Upper lobe of right lung (tissue), 1 donor: ENCODE results near the gene CRISPLD2. TPM values are rescaled to one million over a fixed set of nuclear protein-coding genes. Genes with fewer than 3 reads are reported as not detected.

Source experiments
- ATAC-seq: fragments of 200-7000 bp; cut with Tn5 transposase; one replicate; pipeline ENCODE4 v1.9.1; 2020; ENCODE audit warnings: mild to moderate bottlenecking, moderate library complexity
- DNase-seq: peaks from one replicate; pipeline ENCODE4 v3.0.0-alpha.2; 2020
- H3K27ac ChIP-seq: fragments of 200-600 bp; one replicate; pipeline ENCODE4 v1.8.0; 2022
- H3K27me3 ChIP-seq: fragments of 200-600 bp; one replicate; pipeline ENCODE4 v1.8.0; 2022; ENCODE audit warnings: mild to moderate bottlenecking
- H3K36me3 ChIP-seq: fragments of 200-600 bp; one replicate; pipeline ENCODE4 v1.8.0; 2022
- H3K4me1 ChIP-seq: fragments of 200-600 bp; one replicate; pipeline ENCODE4 v1.8.0; 2022
- H3K4me3 ChIP-seq: fragments of 200-600 bp; one replicate; pipeline ENCODE4 v1.8.0; 2022; ENCODE audit warnings: mild to moderate bottlenecking
- H3K9me3 ChIP-seq: fragments of 200-600 bp; one replicate; pipeline ENCODE4 v1.8.0; 2022
- CTCF ChIP-seq: fragments of 200-600 bp; IDR thresholded peaks from one replicate; pipeline ENCODE4 v1.8.0; 2022; ENCODE audit warnings: antibody characterized with exemption
- intact Hi-C: fragments of 100-400 bp; cut with DNase I; formaldehyde crosslinking; loops from one replicate; pipeline ENCODE4 v1.11.0; 2022
- total RNA-seq: library from RNA; stranded (reverse); fragmentation: NEBNext Ultra II Directional; extraction: Animal tissue kit (Norgen Biotek cat#: 25700); gene quantifications from one replicate; pipeline ENCODE4 v1.2.1, GENCODE V29; 2021
- donor health status: DM: no; HTN: yes; CAD: no; lungs with severe emphysema.

The CRISPLD2 gene
- total RNA-seq, 1 donor from 2014 or later = 61.9 TPM

DNA sequence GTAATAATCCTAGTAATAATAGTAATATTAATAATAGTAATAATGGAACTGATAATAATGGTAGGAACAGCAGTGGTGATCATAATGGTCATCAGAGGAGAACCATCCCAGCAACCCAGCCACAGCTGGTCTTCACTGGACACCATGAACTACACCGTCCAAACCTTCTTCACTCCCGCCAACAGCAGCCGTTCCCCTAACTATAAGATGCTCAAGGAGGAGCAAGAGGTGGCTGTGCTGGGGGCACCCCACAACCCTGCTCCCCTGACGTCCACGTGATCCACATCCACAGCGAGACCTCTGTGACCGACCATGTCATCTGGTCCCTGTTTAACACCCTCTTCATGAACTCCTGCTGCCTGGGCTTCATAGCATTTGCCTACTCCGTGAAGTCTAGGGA lies 100.5 kb downstream of the CRISPLD2 start:
- ATAC-seq (no peak), DNase-seq (no peak)
- Histone ChIP-seq H3K9me3 (no peaks in the 10 kb centered on the region), H3K36me3 (no peaks in the 10 kb centered on the region), H3K27ac (no peak overlapping the region), H3K27me3 (no peaks in the 10 kb centered on the region), H3K4me3 (no peak overlapping the region), H3K4me1 (peaks cover 18% of the 10 kb centered on the region)
- TF ChIP-seq CTCF = no peak
- intact Hi-C loops = no loop called here

GRCh38 chr16:84922351-84923120 lies 102.8 kb downstream of the CRISPLD2 start:
- peak overlapping the region; percentile 72 for H3K27ac ChIP-seq
- no peaks in the 10 kb centered on the region for H3K36me3 ChIP-seq
- peaks cover 18% of the 10 kb centered on the region for H3K4me1 ChIP-seq
- peak; percentile 59 for ATAC-seq
- no peaks in the 10 kb centered on the region for H3K9me3 ChIP-seq
- DNase-seq = peak; percentile 78
- no peak overlapping the region for H3K4me3 ChIP-seq
- H3K27me3 ChIP-seq = no peaks in the 10 kb centered on the region
- intact Hi-C loops = no loop called here
- no peak for TF ChIP-seq CTCF

GRCh38 chr16:84924331-84925091 lies 104.7 kb downstream of the CRISPLD2 start:
- Histone ChIP-seq H3K4me3 (no peak overlapping the region), H3K4me1 (peaks cover 18% of the 10 kb centered on the region), H3K27ac (no peak overlapping the region), H3K27me3 (no peaks in the 10 kb centered on the region), H3K36me3 (no peaks in the 10 kb centered on the region), H3K9me3 (no peaks in the 10 kb centered on the region)
- DNase-seq (no peak), ATAC-seq (no peak)
- intact Hi-C loops = no loop called here
- TF ChIP-seq CTCF = no peak

- Histone ChIP-seq H3K4me1 (peaks cover 18% of the 10 kb centered on the region), H3K9me3 (no peaks in the 10 kb centered on the region), H3K36me3 (no peaks in the 10 kb centered on the region), H3K27me3 (no peaks in the 10 kb centered on the region), H3K27ac (no peak overlapping the region), H3K4me3 (no peak overlapping the region)
- DNase-seq (peak; percentile 84), ATAC-seq (peak; percentile 77)
- TF ChIP-seq CTCF = peak; percentile 91
- intact Hi-C loops = no loop called here
Observed at GRCh38 chr16:84925092-84925772, 105.4 kb downstream of the CRISPLD2 start.

DNA sequence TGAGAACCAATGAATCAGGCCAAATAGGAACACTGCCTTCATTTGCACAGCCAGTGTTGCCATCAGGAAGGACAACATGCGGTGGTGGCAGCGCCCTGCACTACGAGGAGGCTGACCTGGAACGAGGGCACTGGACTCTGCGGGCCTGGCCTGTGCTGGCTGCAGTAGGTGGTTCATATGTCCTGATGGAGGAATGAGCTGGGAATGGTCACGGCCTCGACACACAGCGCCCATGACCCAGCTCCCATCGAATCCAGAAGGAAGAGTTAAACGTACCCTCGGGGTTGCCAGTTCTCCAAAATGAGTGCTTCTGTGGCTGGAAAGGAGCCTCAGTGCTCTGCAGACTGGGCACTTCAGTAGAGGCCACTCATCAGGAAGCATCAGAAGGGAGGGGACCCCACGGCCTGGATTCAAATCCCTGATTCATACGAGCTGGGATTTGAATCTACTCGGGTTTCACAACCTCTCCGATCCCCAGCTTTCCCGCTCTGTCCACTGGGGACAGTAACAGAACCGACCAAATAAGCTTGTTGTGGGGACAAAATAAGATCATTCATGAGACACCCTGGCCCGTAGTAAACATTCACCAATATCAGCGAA lies 106.1 kb downstream of the CRISPLD2 start:
- Histone ChIP-seq H3K4me3 (no peak overlapping the region), H3K4me1 (peaks cover 18% of the 10 kb centered on the region), H3K27me3 (no peaks in the 10 kb centered on the region), H3K27ac (no peak overlapping the region), H3K36me3 (no peaks in the 10 kb centered on the region), H3K9me3 (no peaks in the 10 kb centered on the region)
- ATAC-seq (no peak), DNase-seq (no peak)
- TF ChIP-seq CTCF = no peak
- intact Hi-C loops = no loop called here
